SH-SY5Y (cell line): ENCODE measurements around the gene RBCK1.

Experiments used
- GATA2 ChIP-seq: IDR thresholded peaks from 2 replicates; pipeline ENCODE4 v1.6.1; 2011; ENCODE audit warnings: mild to moderate bottlenecking, low read depth, low read length
- GATA3 ChIP-seq: IDR thresholded peaks from 2 replicates; pipeline ENCODE4 v1.6.1; 2011; ENCODE audit warnings: low read depth, mild to moderate bottlenecking, low read length, moderate library complexity

GRCh38 chr20:373171-373890, 34.8 kb upstream of the RBCK1 start:
- TF ChIP-seq GATA2 (no peak), GATA3 (no peak)
